Suprapubic skin (tissue), 4 donors: Measurements from ENCODE around the gene TRIM24. TPM values are rescaled to one million over a fixed set of nuclear protein-coding genes. Genes with fewer than 3 reads are reported as not detected.

Experiments
- DNase-seq, 2 donors: peaks; one replicate each; pipeline ENCODE4 v3.0.0-alpha.2; 2019; ENCODE audit warnings: low spot score in 2 of 2
- H3K27ac ChIP-seq: fragments of 200-600 bp; sonication (generic); one replicate; pipeline ENCODE4 v1.5.1; 2019
- H3K27me3 ChIP-seq: fragments of 200-600 bp; sonication (generic); one replicate; pipeline ENCODE4 v1.5.1; 2019
- H3K36me3 ChIP-seq: fragments of 200-600 bp; sonication (generic); one replicate; pipeline ENCODE4 v1.5.1; 2019
- H3K4me1 ChIP-seq: fragments of 200-600 bp; sonication (generic); one replicate; pipeline ENCODE4 v1.5.1; 2019
- H3K4me3 ChIP-seq: fragments of 200-600 bp; sonication (generic); one replicate; pipeline ENCODE4 v1.5.1; 2019; ENCODE audit warnings: mild to moderate bottlenecking
- H3K9me3 ChIP-seq: fragments of 200-600 bp; sonication (generic); one replicate; pipeline ENCODE4 v1.5.1; 2019
- EP300 ChIP-seq: sonication (generic); formaldehyde crosslinking; IDR thresholded peaks from one replicate; pipeline ENCODE4 v1.6.1; 2017; ENCODE audit warnings: antibody characterized with exemption
- POLR2A ChIP-seq, 2 donors: fragments of 450-650 bp; IDR thresholded peaks; one replicate each; pipeline ENCODE4 v1.6.1; 2017; ENCODE audit warnings: antibody characterized with exemption in 2 of 2, mild to moderate bottlenecking in 2 of 2, moderate library complexity in 2 of 2
- POLR2AphosphoS5 ChIP-seq, 3 donors: sonication (generic); formaldehyde crosslinking; IDR thresholded peaks; one replicate each; pipeline ENCODE4 v1.6.1; 2017; ENCODE audit warnings: antibody characterized with exemption in 3 of 3
- WGBS: methylation state at CpG from one replicate; pipeline ENCODE4 v1.1.5; 2018; 5-methylcytosine and 5-hydroxymethylcytosine counted together
- total RNA-seq, 4 donors: library from RNA; depleted of rRNA; stranded (reverse); fragments of >200 nt; gene quantifications; one replicate each; pipeline ENCODE4 v1.1.0, GENCODE V29; 2016
- TF ChIP-seq, protein P1 (sequence below), 2 donors: fragments of 200-600 bp in 1 of 2; fragments of 450-650 bp in 1 of 2; sonication (generic) in 1 of 2; IDR thresholded peaks; one replicate each; pipeline ENCODE4 v1.5.1; 2016 to 2019; ENCODE audit warnings: antibody characterized with exemption in 2 of 2, mild to moderate bottlenecking in 1 of 2, moderate library complexity in 1 of 2

The TRIM24 gene
- total RNA-seq, 4 donors from 2014 or later, result 16.1 to 20.8 (median 17.7) TPM

DNA sequence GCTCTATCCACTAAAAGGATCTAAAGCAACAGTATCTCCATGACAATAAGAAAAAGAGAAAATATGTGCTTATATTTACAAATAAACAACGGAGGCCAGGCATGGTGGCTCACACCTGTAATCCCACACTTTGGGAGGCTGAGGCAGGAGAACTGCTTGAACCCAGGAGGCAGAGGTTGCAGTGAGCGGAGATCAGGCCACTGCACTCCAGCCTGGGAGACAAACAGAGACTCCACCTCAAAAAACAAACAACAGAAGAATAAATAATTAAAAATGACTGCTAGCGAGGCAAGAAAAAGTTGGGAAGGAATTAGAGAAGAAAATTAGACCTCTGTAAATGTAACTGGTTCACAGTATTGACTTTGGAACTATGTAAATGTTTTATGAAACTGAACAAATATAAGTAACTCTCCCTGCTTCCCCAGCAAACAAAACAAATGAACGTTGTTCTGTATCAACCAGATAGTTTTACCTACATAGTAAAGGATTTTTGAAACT is 17.1 kb downstream of the TRIM24 start:
- no peak for TF ChIP-seq POLR2A (IDR thresholded peaks at IDR 0.05)
- no peak for TF ChIP-seq POLR2AphosphoS5 (IDR thresholded peaks at IDR 0.05)
- no peak for TF ChIP-seq EP300
- TF ChIP-seq, protein P1, sequence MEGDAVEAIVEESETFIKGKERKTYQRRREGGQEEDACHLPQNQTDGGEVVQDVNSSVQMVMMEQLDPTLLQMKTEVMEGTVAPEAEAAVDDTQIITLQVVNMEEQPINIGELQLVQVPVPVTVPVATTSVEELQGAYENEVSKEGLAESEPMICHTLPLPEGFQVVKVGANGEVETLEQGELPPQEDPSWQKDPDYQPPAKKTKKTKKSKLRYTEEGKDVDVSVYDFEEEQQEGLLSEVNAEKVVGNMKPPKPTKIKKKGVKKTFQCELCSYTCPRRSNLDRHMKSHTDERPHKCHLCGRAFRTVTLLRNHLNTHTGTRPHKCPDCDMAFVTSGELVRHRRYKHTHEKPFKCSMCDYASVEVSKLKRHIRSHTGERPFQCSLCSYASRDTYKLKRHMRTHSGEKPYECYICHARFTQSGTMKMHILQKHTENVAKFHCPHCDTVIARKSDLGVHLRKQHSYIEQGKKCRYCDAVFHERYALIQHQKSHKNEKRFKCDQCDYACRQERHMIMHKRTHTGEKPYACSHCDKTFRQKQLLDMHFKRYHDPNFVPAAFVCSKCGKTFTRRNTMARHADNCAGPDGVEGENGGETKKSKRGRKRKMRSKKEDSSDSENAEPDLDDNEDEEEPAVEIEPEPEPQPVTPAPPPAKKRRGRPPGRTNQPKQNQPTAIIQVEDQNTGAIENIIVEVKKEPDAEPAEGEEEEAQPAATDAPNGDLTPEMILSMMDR (IDR thresholded peaks at IDR 0.05), result no peak
- Histone ChIP-seq H3K27ac (no peak overlapping the region), H3K9me3 (no peaks in the 10 kb centered on the region), H3K4me3 (no peak overlapping the region), H3K36me3 (no peaks in the 10 kb centered on the region), H3K27me3 (no peaks in the 10 kb centered on the region), H3K4me1 (no peaks in the 10 kb centered on the region)
- DNase-seq, result no peak
- WGBS, result 67% methylated on average over 4 of the region's 4 CpGs

- TF ChIP-seq, protein P1 (IDR thresholded peaks at IDR 0.05), result no peak
- H3K4me1 ChIP-seq, result no peaks in the 10 kb centered on the region
Measured at GRCh38 chr7:138477581-138477980, 17.5 kb downstream of the TRIM24 start.

DNA sequence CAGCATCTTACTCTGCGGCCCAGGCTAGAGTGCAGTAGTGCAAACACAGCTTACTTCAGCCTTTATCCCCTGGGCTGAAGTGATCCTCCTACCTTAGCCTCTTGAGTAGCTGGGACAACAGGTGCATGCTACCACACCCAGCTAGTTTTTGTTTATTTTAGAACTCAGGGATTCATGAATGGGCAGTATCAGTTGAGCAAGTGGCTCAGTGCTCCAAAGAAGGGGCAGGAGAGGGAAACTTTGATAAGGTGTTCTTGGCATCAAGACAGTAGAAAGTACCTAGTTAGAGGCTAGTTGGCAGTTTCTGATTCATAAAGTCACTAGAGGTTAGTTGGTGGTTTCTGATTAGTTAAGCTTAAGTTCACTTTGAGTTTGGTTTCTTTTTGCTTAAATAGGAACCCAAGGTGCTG is 18.4 kb downstream of the TRIM24 start:
- Histone ChIP-seq H3K27ac (no peak overlapping the region), H3K4me1 (no peaks in the 10 kb centered on the region), H3K9me3 (no peaks in the 10 kb centered on the region), H3K4me3 (no peak overlapping the region), H3K27me3 (no peaks in the 10 kb centered on the region), H3K36me3 (no peaks in the 10 kb centered on the region)
- DNase-seq, result no peak
- TF ChIP-seq POLR2AphosphoS5 (IDR thresholded peaks at IDR 0.05) (no peak), POLR2A (IDR thresholded peaks at IDR 0.05) (no peak), EP300 (no peak)
- TF ChIP-seq, protein P1 (IDR thresholded peaks at IDR 0.05), result no peak
- WGBS, result 86% methylated on average over 1 of the region's 1 CpG

More at GRCh38 chr7:138477581-138477980, 17.5 kb downstream of the TRIM24 start:
- no peak overlapping the region for H3K27ac ChIP-seq
- H3K36me3 ChIP-seq, result no peaks in the 10 kb centered on the region
- DNase-seq, result no peak
- 26% methylated on average over 1 of the region's 1 CpG for WGBS
- no peaks in the 10 kb centered on the region for H3K27me3 ChIP-seq
- H3K9me3 ChIP-seq, result no peaks in the 10 kb centered on the region
- no peak overlapping the region for H3K4me3 ChIP-seq

- TF ChIP-seq EP300 (no peak), POLR2AphosphoS5 (IDR thresholded peaks at IDR 0.05) (no peak), POLR2A (IDR thresholded peaks at IDR 0.05) (no peak)
- TF ChIP-seq, protein P1 (IDR thresholded peaks at IDR 0.05), result no peak
- WGBS, result 72% methylated on average over 4 of the region's 4 CpGs
- H3K4me1 ChIP-seq, result no peaks in the 10 kb centered on the region
- H3K4me3 ChIP-seq, result no peak overlapping the region
- no peak for DNase-seq
- H3K36me3 ChIP-seq, result no peaks in the 10 kb centered on the region
- H3K27ac ChIP-seq, result no peak overlapping the region
- H3K9me3 ChIP-seq, result no peaks in the 10 kb centered on the region
- no peaks in the 10 kb centered on the region for H3K27me3 ChIP-seq
Measured at GRCh38 chr7:138480527-138480926, 20.5 kb downstream of the TRIM24 start.

GRCh38 chr7:138481447-138482380 is 21.7 kb downstream of the TRIM24 start:
- TF ChIP-seq POLR2A (IDR thresholded peaks at IDR 0.05) (no peak), POLR2AphosphoS5 (IDR thresholded peaks at IDR 0.05) (no peak)
- Histone ChIP-seq H3K36me3 (no peaks in the 10 kb centered on the region), H3K4me3 (no peak overlapping the region), H3K27me3 (no peaks in the 10 kb centered on the region), H3K27ac (no peak overlapping the region), H3K9me3 (no peaks in the 10 kb centered on the region), H3K4me1 (no peaks in the 10 kb centered on the region)
- DNase-seq, result no peak
- 87% methylated on average over 11 of the region's 11 CpGs for WGBS
